Measurements from ENCODE around the gene PNO1. TPM values are rescaled to one million over a fixed set of nuclear protein-coding genes. Genes with fewer than 3 reads are reported as not detected.

PNO1 gene
- total RNA-seq, 6 experiments from 2014 or later = 4.7 to 12.7 (median 7.8) TPM

DNA sequence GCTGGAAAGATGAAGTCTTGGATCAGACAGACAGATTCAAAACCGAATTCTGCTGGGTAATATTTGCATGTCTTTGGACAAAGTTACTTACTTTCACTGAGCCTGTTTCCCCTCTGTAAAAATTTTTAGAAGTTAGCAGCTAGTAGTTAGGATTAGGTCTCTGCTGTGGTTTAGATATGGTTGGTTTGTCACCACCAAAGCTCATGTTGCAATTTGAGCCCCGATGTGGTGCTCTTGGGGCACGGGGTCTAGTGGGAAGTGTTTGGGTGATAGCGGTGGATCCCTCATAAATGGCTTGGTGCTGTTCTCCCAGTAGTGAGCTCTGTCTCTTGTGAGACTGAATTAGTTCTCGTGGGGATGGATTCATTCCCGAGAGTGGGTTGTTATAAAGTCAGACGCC is 38.9 kb upstream of the PNO1 start:
- peaks cover 0 to 37% (median 6%) of the 10 kb centered on the region in 4 donors for H3K4me1 ChIP-seq
- WGBS (ENCODE audit: insufficient coverage, low coverage, low lambda C conversion rate, missing lambda C conversion rate) = 54% methylated on average over 6 of the region's 7 CpGs
- no peaks in the 10 kb centered on the region for H3K36me3 ChIP-seq
- no peaks in the 10 kb centered on the region for H3K27me3 ChIP-seq
- H3K9me3 ChIP-seq = no peaks in the 10 kb centered on the region
- H3K27ac ChIP-seq = no peak overlapping the region
- intact Hi-C loops (cut with DNase I) = no loop called here
- no peak overlapping the region for H3K4me3 ChIP-seq
- TF ChIP-seq, protein P1, sequence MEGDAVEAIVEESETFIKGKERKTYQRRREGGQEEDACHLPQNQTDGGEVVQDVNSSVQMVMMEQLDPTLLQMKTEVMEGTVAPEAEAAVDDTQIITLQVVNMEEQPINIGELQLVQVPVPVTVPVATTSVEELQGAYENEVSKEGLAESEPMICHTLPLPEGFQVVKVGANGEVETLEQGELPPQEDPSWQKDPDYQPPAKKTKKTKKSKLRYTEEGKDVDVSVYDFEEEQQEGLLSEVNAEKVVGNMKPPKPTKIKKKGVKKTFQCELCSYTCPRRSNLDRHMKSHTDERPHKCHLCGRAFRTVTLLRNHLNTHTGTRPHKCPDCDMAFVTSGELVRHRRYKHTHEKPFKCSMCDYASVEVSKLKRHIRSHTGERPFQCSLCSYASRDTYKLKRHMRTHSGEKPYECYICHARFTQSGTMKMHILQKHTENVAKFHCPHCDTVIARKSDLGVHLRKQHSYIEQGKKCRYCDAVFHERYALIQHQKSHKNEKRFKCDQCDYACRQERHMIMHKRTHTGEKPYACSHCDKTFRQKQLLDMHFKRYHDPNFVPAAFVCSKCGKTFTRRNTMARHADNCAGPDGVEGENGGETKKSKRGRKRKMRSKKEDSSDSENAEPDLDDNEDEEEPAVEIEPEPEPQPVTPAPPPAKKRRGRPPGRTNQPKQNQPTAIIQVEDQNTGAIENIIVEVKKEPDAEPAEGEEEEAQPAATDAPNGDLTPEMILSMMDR (IDR thresholded peaks at IDR 0.05) = no peak
- no peak for TF ChIP-seq POLR2A (IDR thresholded peaks at IDR 0.05)
- DNase-seq (no peak), ATAC-seq (no peak)

DNA sequence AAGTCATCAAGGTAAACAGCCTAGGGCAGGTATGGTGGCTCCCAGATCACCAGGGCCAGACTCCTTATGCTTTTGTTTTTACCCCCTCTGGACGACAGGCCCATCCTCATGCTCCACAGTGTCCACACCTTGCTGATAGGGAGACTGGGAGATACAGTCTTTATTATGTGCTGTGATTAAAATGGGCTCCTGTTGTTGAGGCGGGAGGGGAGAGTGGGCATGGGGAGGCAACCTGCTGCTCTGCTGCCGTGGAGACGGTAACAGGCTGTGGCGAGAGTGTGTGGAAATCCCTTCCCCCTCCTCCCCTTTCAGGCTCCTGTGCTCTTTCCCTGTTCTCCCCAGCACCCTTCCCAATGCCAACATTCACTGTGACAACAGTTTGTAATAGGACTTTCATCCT is 38.2 kb upstream of the PNO1 start:
- no peak overlapping the region for H3K27ac ChIP-seq
- TF ChIP-seq, protein P1 (IDR thresholded peaks at IDR 0.05) = no peak
- no peak for TF ChIP-seq POLR2A (IDR thresholded peaks at IDR 0.05)
- H3K9me3 ChIP-seq = no peaks in the 10 kb centered on the region
- H3K4me1 ChIP-seq = peaks cover 0 to 37% (median 6%) of the 10 kb centered on the region in 4 donors
- no peaks in the 10 kb centered on the region for H3K27me3 ChIP-seq
- no peaks in the 10 kb centered on the region for H3K36me3 ChIP-seq
- intact Hi-C loops (cut with DNase I) = no loop called here
- ATAC-seq = no peak
- WGBS (ENCODE audit: insufficient coverage, low coverage, low lambda C conversion rate, missing lambda C conversion rate) = 84% methylated on average over 5 of the region's 5 CpGs
- H3K4me3 ChIP-seq = no peak overlapping the region
- DNase-seq = no peak

DNA sequence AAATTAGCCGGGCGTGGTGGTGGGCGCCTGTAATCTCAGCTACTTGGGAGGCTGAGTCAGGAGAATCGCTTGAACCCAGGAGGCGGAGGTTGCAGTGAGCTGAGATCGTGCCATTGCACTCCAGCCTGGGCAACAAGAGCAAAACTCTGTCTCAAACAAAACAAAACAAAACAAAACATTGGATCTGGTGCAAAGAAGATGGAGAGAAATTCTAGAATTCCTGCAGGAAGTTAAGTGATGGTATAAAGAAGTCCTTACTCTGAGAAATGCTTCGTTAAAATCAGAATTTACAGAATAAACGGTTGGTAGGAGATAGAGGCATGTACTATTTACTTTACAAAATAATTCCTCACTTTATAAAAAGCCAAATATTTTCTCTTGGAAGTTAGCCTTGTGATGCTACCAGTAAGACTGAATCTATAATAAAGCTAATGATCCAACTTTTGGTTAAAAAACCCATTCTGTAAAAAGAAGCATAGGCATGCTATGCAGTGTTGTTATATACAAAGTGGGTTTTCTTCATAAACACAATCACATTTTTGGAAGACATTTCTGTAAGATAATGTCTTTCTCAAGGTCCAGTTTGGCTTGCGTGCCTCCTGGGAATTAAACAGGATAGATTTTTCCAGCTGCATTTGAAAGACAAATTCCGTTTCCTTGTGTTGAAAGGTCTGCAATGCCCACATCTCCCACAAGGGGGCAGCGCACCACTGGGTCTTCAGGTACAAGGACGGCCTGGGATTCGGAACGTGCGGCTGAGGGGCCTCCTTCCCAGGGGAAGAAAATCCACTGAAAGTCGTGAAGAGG is 35.6 kb upstream of the PNO1 start:
- Histone ChIP-seq H3K4me1 (peaks cover 0 to 24% (median 2%) of the 10 kb centered on the region in 4 donors), H3K36me3 (no peaks in the 10 kb centered on the region), H3K27me3 (no peaks in the 10 kb centered on the region), H3K4me3 (no peak overlapping the region), H3K27ac (no peak overlapping the region), H3K9me3 (no peaks in the 10 kb centered on the region)
- DNase-seq (peak; percentile 84 to 87 (median 85)), ATAC-seq (peak; percentile 75 to 80 (median 79))
- TF ChIP-seq, protein P1 (IDR thresholded peaks at IDR 0.05) = peak; percentile 94 to 97 (median 95)
- no peak for TF ChIP-seq POLR2A (IDR thresholded peaks at IDR 0.05)
- intact Hi-C loops (cut with DNase I) = loop anchor here in 1 of 2 donors (5.0 kb wide), 1 partner anchor 160 kb away; no protein-coding TSS in a partner anchor
- 40% methylated on average over 16 of the region's 16 CpGs for WGBS (ENCODE audit: insufficient coverage, low coverage, low lambda C conversion rate, missing lambda C conversion rate)

DNA sequence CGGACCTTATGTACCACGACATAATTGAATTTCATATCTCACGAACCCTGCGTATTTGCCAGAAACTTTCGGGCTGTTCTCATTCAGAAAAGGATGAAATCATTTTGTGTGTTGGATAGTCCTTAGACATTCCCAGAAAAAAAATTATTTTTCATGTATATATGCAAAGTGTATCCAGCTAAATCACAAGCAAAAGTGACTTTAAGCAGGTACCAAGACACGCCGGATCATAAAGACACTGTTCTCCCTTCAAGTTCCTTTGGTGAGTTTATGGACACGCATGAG is 35.1 kb upstream of the PNO1 start:
- no peak for TF ChIP-seq POLR2A (IDR thresholded peaks at IDR 0.05)
- Histone ChIP-seq H3K4me3 (no peak overlapping the region), H3K36me3 (no peaks in the 10 kb centered on the region), H3K27ac (no peak overlapping the region), H3K4me1 (peaks cover 0 to 24% (median 2%) of the 10 kb centered on the region in 4 donors), H3K27me3 (no peaks in the 10 kb centered on the region), H3K9me3 (no peaks in the 10 kb centered on the region)
- DNase-seq (no peak), ATAC-seq (no peak)
- 30% methylated on average over 8 of the region's 8 CpGs for WGBS (ENCODE audit: insufficient coverage, low coverage, low lambda C conversion rate, missing lambda C conversion rate)
- intact Hi-C loops (cut with DNase I) = loop anchor here in 1 of 2 donors (5.0 kb wide), 1 partner anchor 160 kb away; no protein-coding TSS in a partner anchor

DNA sequence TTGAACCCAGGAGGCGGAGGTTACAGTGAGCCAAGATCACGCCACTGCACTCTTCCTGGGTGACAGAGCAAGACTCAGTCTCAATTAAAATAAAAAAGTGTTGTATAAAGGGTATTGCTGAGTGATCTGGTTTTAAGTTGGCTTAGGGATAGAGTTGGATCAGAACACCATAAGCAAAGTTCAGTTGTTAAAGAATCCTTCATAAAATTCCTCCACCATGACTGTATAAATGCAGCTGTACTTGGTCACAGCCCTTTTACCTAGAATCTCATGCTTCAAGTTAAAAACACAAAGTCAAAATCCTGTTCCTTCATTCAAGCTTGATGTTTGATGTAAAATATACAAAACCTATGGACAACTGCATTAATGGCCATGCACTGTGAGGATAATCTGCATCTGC is 33.4 kb upstream of the PNO1 start:
- DNase-seq (no peak), ATAC-seq (no peak)
- Histone ChIP-seq H3K9me3 (no peaks in the 10 kb centered on the region), H3K27ac (no peak overlapping the region), H3K27me3 (no peaks in the 10 kb centered on the region), H3K36me3 (no peaks in the 10 kb centered on the region), H3K4me1 (peaks cover 0 to 24% (median 2%) of the 10 kb centered on the region in 4 donors), H3K4me3 (no peak overlapping the region)
- intact Hi-C loops (cut with DNase I) = loop anchor here in 1 of 2 donors (5.0 kb wide), 1 partner anchor 158 kb away; no protein-coding TSS in a partner anchor
- WGBS (ENCODE audit: insufficient coverage, low coverage, low lambda C conversion rate, missing lambda C conversion rate) = 94% methylated on average over 2 of the region's 2 CpGs
- no peak for TF ChIP-seq POLR2A (IDR thresholded peaks at IDR 0.05)
- TF ChIP-seq, protein P1 (IDR thresholded peaks at IDR 0.05) = no peak
